Right cardiac atrium (tissue), 5 donors: ENCODE measurements around the gene GOLGA6C. TPM values are rescaled to one million over a fixed set of nuclear protein-coding genes. Genes with fewer than 3 reads are reported as not detected.

Experiments used
- ATAC-seq, 2 donors: fragments of 200-7000 bp; cut with Tn5 transposase; one replicate each; pipeline versions ENCODE4 v1.8.0 to v1.9.1; 2020; ENCODE audit warnings: moderate library complexity in 2 of 2, mild to moderate bottlenecking in 1 of 2
- DNase-seq, 3 donors: peaks; one replicate each; pipeline ENCODE4 v3.0.0-alpha.2; 2020
- H3K27ac ChIP-seq: one replicate; pipeline ENCODE4 v1.5.1; 2013; ENCODE audit warnings: mild to moderate bottlenecking, low read length, control low read depth, moderate library complexity
- H3K27me3 ChIP-seq: one replicate; pipeline ENCODE4 v1.6.1; 2013; ENCODE audit not compliant: control insufficient read depth, insufficient read depth
- H3K4me1 ChIP-seq: one replicate; pipeline ENCODE4 v1.6.1; 2013; ENCODE audit warnings: low read length; ENCODE audit not compliant: control insufficient read depth, insufficient read depth
- H3K4me3 ChIP-seq: one replicate; pipeline ENCODE4 v1.5.1; 2013; ENCODE audit warnings: low read length, control low read depth
- H3K9me3 ChIP-seq: one replicate; pipeline ENCODE4 v1.6.1; 2013; ENCODE audit warnings: low read length; ENCODE audit not compliant: control insufficient read depth
- WGBS: extraction: QIAGEN DNeasy Blood & Tissue Kit; methylation state at CpG from one replicate; pipeline ENCODE4 v1.1.7; 2013; 5-methylcytosine and 5-hydroxymethylcytosine counted together
- intact Hi-C, 4 donors: fragments of 100-400 bp; cut with DNase I; formaldehyde crosslinking; loops; one replicate each; pipeline versions ENCODE4 v1.11.0 to v1.14.0; 2022 to 2023
- polyA plus RNA-seq: library from polyadenylated mRNA; stranded (reverse); fragments of 200-250 nt; gene quantifications from one replicate; pipeline ENCODE4 v1.2.3, GENCODE V29; 2013
- total RNA-seq, 4 donors: library from RNA; stranded (reverse); fragmentation: NEBNext Ultra II Directional; extraction: Animal tissue kit (Norgen Biotek cat#: 25700); gene quantifications; one replicate each; pipeline ENCODE4 v1.2.1, GENCODE V29; 2021
- donor health status: healthy with polysubstance abuse.
- donor health status: DM: no; HTN: yes; CAD: no.
- donor health status: DM: no; HTN: no; CAD: no.
- donor health status: DM: no; HTN: yes; CAD: no; lungs with severe emphysema.
- donor health status: DM: yes; HTN: yes; CAD: no.

GOLGA6C gene
- total and polyA plus RNA-seq, 5 donors = not detected

DNA sequence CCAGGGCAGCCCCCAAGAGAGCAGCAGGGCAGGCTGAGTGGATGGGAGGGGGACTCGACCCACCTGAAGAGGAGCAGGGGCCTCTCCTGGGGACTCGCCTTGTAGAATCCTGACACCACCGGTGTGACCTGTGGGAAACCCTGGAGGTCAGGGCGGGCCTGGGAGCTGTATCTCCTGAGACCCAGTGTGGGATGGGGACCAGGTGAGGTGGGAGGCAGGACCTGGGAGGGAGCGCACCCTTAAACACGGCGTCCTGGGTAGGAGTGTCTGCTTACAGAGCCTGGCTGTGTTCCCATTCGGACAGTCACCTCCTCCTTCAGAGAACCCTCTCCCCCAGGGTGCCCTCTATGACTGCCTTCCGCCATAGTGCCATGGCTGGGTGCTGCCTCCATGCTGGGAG, 29.3 kb upstream of the GOLGA6C start:
- no peaks in the 10 kb centered on the region for H3K4me1 ChIP-seq
- H3K27ac ChIP-seq = no peak overlapping the region
- H3K9me3 ChIP-seq = no peaks in the 10 kb centered on the region
- WGBS = 90% methylated on average over 9 of the region's 9 CpGs
- ATAC-seq = no peak
- H3K27me3 ChIP-seq = no peaks in the 10 kb centered on the region
- intact Hi-C loops = no loop called here
- no peak overlapping the region for H3K4me3 ChIP-seq
- DNase-seq = peak in 1 of 3 donors; percentile 46

DNA sequence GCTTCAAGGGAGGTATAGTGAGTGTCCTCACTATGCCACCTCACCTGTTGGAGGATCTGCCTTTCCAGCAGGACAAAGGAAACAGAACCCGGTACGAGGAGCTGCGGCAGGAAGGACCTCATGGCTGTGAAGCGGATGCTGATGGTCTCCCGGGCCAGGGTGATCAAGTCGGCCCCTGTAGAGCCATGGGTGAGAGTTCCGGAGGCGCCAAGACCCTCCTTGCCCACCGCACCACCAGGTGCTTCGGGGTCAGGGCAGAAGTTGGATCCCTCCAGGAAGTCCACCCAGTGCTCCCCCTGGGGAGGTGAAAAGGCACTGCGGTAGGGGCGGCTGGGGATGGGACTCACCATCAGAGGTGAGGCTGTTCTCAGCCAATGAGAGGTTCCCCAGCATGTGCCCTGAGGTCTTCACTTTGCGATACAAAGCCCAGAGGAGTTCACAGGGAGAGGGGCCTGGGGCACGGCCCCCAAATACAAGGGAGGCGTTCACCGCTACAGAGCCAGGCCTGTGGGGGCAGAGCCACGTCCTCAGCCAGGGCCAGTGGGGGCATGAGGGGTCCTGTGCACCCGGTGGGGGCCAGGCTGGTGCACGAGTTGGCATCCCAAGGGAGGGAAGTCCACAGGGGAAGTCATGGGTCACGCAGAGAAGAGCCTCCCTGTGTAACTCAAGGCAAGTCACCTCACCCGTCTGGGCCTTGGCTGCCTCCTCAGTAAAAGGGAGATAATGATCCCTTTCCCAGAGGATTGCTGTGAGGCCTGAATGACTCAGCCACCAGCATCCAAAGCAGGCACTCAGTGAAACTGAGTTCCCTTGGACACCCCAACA, 28.7 kb upstream of the GOLGA6C start:
- H3K27me3 ChIP-seq = no peaks in the 10 kb centered on the region
- DNase-seq (peak in 1 of 3 donors; percentile 29), ATAC-seq (no peak)
- no peaks in the 10 kb centered on the region for H3K9me3 ChIP-seq
- WGBS = 86% methylated on average over 21 of the region's 21 CpGs
- H3K27ac ChIP-seq = no peak overlapping the region
- intact Hi-C loops = loop anchor here in 1 of 4 donors (10.0 kb wide), 1 partner anchor 95 kb away; no protein-coding TSS in a partner anchor
- H3K4me1 ChIP-seq = no peaks in the 10 kb centered on the region
- no peak overlapping the region for H3K4me3 ChIP-seq

DNA sequence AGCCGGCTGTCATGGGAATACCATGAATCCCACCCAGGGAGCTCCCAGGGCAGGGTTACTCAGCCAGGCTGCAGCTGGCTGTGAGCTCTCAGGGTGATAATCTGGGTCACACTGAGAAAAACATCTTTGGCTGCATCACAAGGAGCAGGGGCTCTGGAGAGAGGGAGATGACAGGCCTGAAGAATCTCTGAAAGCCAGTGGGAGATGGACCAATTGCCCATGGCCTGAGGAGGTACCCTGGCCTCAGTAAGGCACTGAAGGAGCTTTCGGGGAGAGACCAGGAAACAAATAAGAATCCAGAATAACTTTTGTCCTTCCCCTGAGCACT, 28.2 kb upstream of the GOLGA6C start:
- H3K9me3 ChIP-seq = no peaks in the 10 kb centered on the region
- 85% methylated on average over 2 of the region's 2 CpGs for WGBS
- no peaks in the 10 kb centered on the region for H3K4me1 ChIP-seq
- H3K27ac ChIP-seq = no peak overlapping the region
- intact Hi-C loops = loop anchor here in 1 of 4 donors (10.0 kb wide), 1 partner anchor 95 kb away; no protein-coding TSS in a partner anchor
- ATAC-seq (no peak), DNase-seq (no peak)
- no peaks in the 10 kb centered on the region for H3K27me3 ChIP-seq
- H3K4me3 ChIP-seq = no peak overlapping the region

DNA sequence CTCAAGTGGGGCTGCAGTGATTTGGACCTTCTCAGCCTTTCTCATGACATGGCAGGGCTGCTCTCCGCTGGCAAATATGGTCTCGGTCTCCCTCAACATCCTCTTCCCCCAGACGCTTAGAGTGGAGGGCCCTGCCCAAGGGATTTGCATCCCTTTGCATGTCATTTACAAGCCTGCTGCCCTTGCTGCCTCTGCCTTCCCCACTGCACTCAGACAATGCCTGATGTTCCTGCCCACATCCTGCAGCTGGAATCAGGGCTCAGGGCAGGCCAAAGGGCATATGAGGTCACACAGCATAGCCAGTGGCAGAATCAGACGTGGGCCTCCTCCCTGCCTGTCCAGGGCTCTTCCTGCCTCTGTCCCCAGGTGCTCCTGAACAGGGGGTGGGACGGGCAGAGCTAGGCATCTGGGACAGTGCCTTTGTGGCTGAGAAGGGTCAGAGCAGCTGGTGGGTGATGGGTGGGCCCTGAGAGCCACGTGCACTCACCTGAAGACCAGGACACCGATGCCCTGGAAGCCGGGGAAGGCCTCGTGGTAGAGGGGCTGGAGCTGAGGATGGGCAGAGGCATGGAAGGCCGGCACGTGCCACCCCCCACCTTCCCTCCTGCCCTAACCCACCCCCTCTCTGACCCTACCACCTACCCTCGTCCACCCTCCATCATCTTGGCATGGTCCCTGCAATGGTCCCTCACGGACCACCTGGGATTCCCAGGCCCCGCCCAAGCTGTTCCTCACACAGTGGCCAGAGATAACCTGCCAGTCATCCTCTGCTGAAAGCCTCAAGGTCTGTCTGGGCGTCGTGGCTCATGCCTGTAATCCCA, 27.4 kb upstream of the GOLGA6C start:
- WGBS = 79% methylated on average over 16 of the region's 16 CpGs
- no peaks in the 10 kb centered on the region for H3K4me1 ChIP-seq
- no peak for ATAC-seq
- no peaks in the 10 kb centered on the region for H3K9me3 ChIP-seq
- peak in 1 of 3 donors; percentile 36 for DNase-seq
- intact Hi-C loops = loop anchor here in 1 of 4 donors (10.0 kb wide), 1 partner anchor 94 kb away; no protein-coding TSS in a partner anchor
- no peaks in the 10 kb centered on the region for H3K27me3 ChIP-seq
- no peak overlapping the region for H3K4me3 ChIP-seq
- H3K27ac ChIP-seq = no peak overlapping the region

DNA sequence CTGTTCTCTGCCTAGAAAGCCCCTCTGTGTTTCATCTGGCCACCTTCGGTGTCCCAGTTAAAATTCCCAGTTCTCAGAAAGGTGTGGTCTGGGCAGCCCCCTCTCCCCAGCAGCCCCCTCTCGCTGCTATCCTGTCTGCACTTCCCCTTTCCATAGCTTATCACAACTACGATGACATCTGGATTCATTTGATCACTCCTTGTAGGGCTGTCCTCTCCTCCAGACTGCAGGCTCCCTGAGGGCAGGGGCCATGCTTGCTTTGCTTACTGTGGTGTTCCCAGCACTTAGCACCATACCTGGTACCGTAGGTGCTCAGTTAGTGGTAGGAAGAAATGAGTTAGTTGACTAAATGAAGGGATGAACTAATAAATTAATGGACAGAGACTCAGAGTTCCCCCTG, 26.3 kb upstream of the GOLGA6C start:
- Histone ChIP-seq H3K4me1 (no peaks in the 10 kb centered on the region), H3K4me3 (no peak overlapping the region), H3K9me3 (no peaks in the 10 kb centered on the region), H3K27ac (no peak overlapping the region), H3K27me3 (no peaks in the 10 kb centered on the region)
- DNase-seq (peak in 1 of 3 donors; percentile 25), ATAC-seq (no peak)
- 68% methylated on average over 4 of the region's 4 CpGs for WGBS
- intact Hi-C loops = loop anchor here in 1 of 4 donors (10.0 kb wide), 1 partner anchor 93 kb away; no protein-coding TSS in a partner anchor

DNA sequence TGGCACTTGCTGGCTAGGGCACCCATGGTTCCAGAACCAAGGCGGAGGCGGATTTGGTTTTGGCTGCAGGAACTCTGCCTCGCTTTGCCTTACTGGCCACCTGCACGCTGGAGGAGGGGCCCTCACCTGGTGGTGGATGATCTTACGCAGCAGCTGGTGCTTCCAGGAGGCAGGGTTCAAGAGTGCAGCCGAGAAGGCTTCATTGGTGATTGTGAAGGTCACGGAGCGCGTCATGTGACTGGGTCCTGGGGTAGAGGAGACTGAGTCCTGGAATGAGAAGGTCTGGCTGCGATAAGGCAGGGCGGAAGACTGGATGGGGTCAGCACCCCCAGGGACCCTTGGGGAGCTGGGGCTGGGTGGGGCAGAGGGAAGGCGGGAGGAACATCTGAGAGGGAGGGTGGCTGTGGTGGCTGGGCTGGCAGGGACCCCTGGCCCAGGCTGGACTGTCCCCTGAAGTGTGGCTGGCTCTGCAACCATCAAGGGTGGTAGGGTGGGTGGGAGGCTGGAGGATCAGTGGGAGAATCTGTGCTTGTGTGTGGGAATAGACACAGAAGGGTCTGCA, 25.8 kb upstream of the GOLGA6C start:
- Histone ChIP-seq H3K27me3 (no peaks in the 10 kb centered on the region), H3K9me3 (no peaks in the 10 kb centered on the region), H3K27ac (no peak overlapping the region), H3K4me3 (no peak overlapping the region), H3K4me1 (no peaks in the 10 kb centered on the region)
- no peak for ATAC-seq
- peak in 1 of 3 donors; percentile 32 for DNase-seq
- intact Hi-C loops = loop anchor here in 1 of 4 donors (10.0 kb wide), 1 partner anchor 92 kb away; no protein-coding TSS in a partner anchor
- WGBS = 90% methylated on average over 12 of the region's 12 CpGs

DNA sequence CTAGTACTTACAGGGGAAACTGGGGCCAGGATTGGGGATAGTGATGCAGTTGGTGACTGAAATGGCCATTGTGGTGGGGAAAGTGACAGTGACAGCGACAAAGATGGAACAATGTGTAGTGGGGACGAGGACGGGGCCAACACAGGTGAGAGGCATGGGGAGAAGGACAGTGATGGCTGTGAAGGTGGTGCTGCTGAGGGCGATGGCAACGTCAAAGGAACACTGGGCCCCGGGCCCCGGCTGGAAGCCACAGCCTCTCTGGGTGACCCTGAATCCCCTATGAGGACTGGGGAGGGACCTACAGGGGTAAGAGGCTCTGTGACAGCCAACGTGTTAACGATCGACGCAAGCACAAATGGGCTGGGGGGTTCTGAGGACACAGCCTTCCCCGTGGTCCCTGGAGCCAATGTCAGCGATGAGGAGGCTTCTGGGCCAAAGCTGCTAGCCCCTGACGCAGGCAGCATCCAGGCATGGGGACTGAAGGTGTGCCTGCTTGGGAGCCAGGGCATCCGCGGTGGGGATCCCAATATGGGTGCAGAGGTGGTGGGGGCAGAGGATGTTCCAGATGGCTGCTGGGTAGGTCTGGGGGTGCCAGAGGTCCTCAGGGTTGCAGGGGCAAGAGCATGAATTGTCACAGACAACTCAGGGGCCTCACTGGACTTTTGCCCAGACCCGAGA, 25.2 kb upstream of the GOLGA6C start:
- no peaks in the 10 kb centered on the region for H3K9me3 ChIP-seq
- H3K27me3 ChIP-seq = no peaks in the 10 kb centered on the region
- DNase-seq (peak in 1 of 3 donors; percentile 42), ATAC-seq (no peak)
- intact Hi-C loops = loop anchor here in 1 of 4 donors (10.0 kb wide), 1 partner anchor 92 kb away; no protein-coding TSS in a partner anchor
- no peak overlapping the region for H3K27ac ChIP-seq
- no peak overlapping the region for H3K4me3 ChIP-seq
- 86% methylated on average over 17 of the region's 17 CpGs for WGBS
- no peaks in the 10 kb centered on the region for H3K4me1 ChIP-seq

DNA sequence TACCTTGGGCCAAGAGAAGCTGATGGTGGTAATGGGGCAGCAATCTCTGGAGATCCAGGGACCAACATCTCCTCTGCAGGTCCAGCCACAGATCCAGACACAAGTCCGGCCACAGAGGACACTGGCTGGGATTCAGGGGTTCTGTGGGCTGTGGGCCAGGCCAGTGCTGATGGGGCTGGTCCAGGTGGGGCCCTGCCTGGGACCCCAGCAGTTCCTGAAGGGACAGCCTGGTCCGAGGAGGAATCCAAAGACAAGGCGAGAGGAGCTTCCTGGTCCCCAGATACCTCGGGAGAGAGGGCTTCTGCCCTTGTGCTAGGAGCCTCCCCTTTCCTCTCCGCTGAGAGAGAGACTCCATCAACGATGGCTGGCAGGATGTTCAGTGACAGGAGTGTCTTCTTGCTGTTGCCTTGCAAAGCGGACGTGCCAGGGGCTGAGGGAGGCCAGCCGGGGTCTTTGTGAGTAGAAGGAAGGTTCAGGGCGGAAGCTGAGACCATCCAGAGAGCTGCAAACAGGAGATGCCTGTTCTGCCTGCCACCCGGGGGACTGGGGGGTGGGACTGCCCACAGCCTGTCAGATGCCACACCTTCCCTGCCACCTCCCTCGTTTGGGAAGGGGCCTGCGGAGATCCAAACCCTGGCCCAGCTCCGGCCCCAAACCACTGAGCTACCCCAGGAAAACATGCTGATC, 24.5 kb upstream of the GOLGA6C start:
- no peak for ATAC-seq
- Histone ChIP-seq H3K4me3 (no peak overlapping the region), H3K27me3 (no peaks in the 10 kb centered on the region), H3K9me3 (no peaks in the 10 kb centered on the region), H3K4me1 (no peaks in the 10 kb centered on the region), H3K27ac (no peak overlapping the region)
- intact Hi-C loops = loop anchor here in 1 of 4 donors (10.0 kb wide), 1 partner anchor 91 kb away; no protein-coding TSS in a partner anchor
- peak in 1 of 3 donors; percentile 41 for DNase-seq
- WGBS = 61% methylated on average over 14 of the region's 14 CpGs

DNA sequence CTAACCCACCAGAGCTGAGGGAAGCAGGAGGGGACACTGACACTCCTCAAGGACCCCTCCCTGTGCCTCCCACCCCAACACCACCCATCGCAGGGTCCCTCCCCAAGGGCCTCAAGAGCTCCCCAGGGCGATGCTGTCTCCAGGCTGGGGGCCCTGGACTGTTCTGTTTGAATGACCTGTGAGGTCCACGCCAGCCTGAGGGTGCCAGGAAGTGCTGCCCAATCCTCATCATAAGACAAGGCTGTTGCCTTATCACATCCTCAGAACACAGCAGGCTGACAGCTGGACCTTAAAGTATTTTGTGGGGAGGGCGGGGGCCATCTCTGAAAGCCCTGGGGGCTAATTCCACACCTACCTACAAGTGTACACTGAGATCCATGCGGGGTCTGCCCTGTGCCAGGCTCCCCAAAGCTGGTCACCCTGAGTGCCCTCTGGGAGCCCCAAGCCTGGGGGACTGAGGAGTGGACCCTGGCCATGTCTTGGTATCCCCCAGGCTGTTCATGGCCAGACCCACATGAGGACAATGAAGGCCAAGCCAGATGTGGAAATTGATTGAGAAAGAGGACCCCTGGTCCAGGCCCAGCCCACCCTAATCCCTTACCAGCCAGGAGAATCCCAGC, 23.8 kb upstream of the GOLGA6C start:
- no peak overlapping the region for H3K27ac ChIP-seq
- intact Hi-C loops = loop anchor here in 1 of 4 donors (10.0 kb wide), 1 partner anchor 90 kb away; no protein-coding TSS in a partner anchor
- 86% methylated on average over 5 of the region's 5 CpGs for WGBS
- H3K4me3 ChIP-seq = no peak overlapping the region
- peak in 1 of 3 donors; percentile 22 for DNase-seq
- H3K4me1 ChIP-seq = no peaks in the 10 kb centered on the region
- no peaks in the 10 kb centered on the region for H3K27me3 ChIP-seq
- ATAC-seq = no peak
- H3K9me3 ChIP-seq = no peaks in the 10 kb centered on the region
